Tibial nerve (tissue), 3 donors: ENCODE data around the gene LTV1.

Source experiments
- CTCF ChIP-seq, 5 experiments: fragments of 200-600 bp in 3 of 5; fragments of 450-650 bp in 2 of 5; sonication (generic) in 3 of 5; IDR thresholded peaks; one replicate each; pipeline ENCODE4 v1.5.1; 2016 to 2019; ENCODE audit warnings: antibody characterized with exemption in 5 of 5, mild to moderate bottlenecking in 3 of 5, moderate library complexity in 2 of 5
- POLR2A ChIP-seq, 2 donors: fragments of 450-650 bp; IDR thresholded peaks; one replicate each; pipeline ENCODE4 v1.6.1; 2017; ENCODE audit warnings: antibody characterized with exemption in 2 of 2, mild to moderate bottlenecking in 2 of 2, moderate library complexity in 2 of 2

- TF ChIP-seq CTCF (IDR thresholded peaks at IDR 0.05) (no peak), POLR2A (IDR thresholded peaks at IDR 0.05) (no peak)
These were observed 2.4 kb upstream of the LTV1 start for GRCh38 chr6:143840595-143841265.
